HG03457 (cell line): ENCODE results near the gene HDAC7.

Experiments used
- ATAC-seq: cut with Tn5 transposase; IDR thresholded peaks from one replicate; pipeline ENCODE4 v1.9.1; 2021; ENCODE audit warnings: moderate number of reproducible peaks; ENCODE audit not compliant: unreplicated experiment

The HDAC7 gene

GRCh38 chr12:47783024-47783755, 36.5 kb downstream of the HDAC7 start:
- ATAC-seq: no peak

- ATAC-seq: no peak
These were observed 37.3 kb downstream of the HDAC7 start for GRCh38 chr12:47782372-47782770.

GRCh38 chr12:47781479-47782371, 38.0 kb downstream of the HDAC7 start:
- ATAC-seq: no peak

GRCh38 chr12:47779943-47780504, 39.7 kb downstream of the HDAC7 start:
- ATAC-seq: no peak

- ATAC-seq: peak; percentile 57
These were observed 40.3 kb downstream of the HDAC7 start for GRCh38 chr12:47779301-47779942.

- ATAC-seq: no peak
These were observed 40.8 kb downstream of the HDAC7 start for GRCh38 chr12:47778881-47779280.

GRCh38 chr12:47777741-47778558, 41.8 kb downstream of the HDAC7 start:
- ATAC-seq: no peak

GRCh38 chr12:47777151-47777550, 42.6 kb downstream of the HDAC7 start:
- ATAC-seq: no peak

- ATAC-seq: no peak
These were observed 43.1 kb downstream of the HDAC7 start for GRCh38 chr12:47776471-47777143.

- no peak for ATAC-seq
These were observed 44.4 kb downstream of the HDAC7 start for GRCh38 chr12:47775100-47775911.

- no peak for ATAC-seq
These were observed 45.0 kb downstream of the HDAC7 start for GRCh38 chr12:47774663-47775062.

- ATAC-seq: no peak
These were observed 45.7 kb downstream of the HDAC7 start for GRCh38 chr12:47773858-47774580.

- peak; percentile 62 for ATAC-seq
These were observed 46.4 kb downstream of the HDAC7 start, which contains the start of gene SLC48A1 for GRCh38 chr12:47773062-47773857. Gene SLC48A1 (plus strand): TSS chr12:47773238. CDS start chr12:47773305, 67 bp downstream.

GRCh38 chr12:47772738-47773061, 47.0 kb downstream of the HDAC7 start:
- ATAC-seq: no peak

GRCh38 chr12:47772094-47772660, 47.5 kb downstream of the HDAC7 start:
- ATAC-seq: no peak

GRCh38 chr12:47771304-47771703, 48.4 kb downstream of the HDAC7 start:
- no peak for ATAC-seq

- no peak for ATAC-seq
These were observed 49.5 kb downstream of the HDAC7 start for GRCh38 chr12:47770086-47770726.
